HTERT RPE-1 (cell line): Measurements from ENCODE around the gene CCL19.
"Not testable (repeated sequence)": the region's sequence is repeated elsewhere in the genome, so short reads cannot be mapped to it uniquely, and the experiment has no call there.

Experiments
- in situ Hi-C: fragments of 300-500 bp; cut with MboI; formaldehyde crosslinking; loops from 4 replicates; pipeline ENCODE4 v1.14.3; 2020; ENCODE audit warnings: low sequenced_read_pairs

CCL19 gene

DNA sequence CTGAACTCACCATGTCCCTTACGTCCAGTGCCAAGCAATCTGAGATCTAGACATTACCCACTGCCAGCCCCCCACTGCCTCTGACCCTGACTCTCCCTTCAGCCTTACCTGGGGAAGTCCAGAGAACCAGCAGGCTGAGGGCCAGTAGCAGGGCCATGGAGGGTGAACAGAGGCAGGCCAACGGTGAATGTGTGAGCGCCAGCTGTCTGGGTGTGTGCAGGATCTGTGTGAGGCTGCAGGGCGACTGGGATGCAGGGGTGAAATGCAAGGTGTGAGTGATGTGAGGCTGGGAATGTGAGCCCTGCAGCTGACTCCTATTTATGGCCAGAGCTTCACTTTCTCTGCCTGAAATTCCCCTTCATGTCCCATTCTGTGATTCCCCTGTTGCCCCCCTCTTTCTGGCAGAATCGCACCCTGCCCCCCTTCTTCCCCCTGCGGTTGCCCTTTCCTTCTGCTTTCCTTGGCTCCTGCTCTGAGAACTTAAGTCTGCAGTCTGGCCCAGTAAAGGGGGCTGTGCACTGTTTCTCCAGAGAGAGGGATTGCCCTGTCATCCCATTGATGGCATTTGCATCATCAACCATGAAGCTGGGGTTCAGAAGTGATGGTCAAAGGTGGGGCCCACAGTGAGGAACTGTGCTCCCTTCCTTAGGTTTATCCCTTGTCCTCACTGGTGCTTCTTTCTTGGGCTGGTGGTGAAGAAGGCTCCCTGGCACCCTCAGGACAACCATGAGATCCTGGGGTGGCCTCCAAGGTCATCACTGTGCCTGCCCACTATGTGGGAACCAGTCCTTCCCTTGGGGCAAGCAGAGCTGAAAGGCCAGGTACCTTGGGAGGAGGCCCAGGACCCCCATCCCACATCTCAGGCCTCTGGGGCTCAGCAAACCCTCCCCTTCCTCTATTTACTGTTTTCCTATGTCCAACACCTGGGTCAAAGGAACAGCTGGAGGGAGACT lies at the start of gene CCL19:
CCL19 (minus strand) TSS at position 294 of the 953 bp plus-strand sequence; CDS start at position 157, 137 bp downstream.
- in situ Hi-C loops: no loop called here

DNA sequence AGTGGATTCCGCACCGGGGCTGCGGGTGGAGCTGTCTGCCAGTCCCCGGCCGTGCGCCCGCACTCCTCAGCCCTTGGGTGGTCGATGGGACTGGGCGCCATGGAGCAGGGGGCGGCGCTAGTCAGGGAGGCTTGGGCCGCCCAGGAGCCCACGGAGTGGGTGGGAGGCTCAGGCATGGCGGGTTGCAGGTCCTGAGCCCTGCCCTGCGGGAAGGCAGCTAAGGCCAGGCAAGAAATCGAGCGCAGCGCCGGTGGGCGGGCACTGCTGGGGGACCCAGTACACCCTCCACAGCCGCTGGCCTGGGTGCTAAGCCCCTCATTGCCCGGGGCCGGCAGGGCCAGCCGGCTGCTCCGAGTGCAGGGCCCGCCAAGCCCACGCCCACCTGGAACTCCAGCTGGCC lies 49.1 kb upstream of the CCL19 start:
- in situ Hi-C loops: not testable (repeated sequence)

DNA sequence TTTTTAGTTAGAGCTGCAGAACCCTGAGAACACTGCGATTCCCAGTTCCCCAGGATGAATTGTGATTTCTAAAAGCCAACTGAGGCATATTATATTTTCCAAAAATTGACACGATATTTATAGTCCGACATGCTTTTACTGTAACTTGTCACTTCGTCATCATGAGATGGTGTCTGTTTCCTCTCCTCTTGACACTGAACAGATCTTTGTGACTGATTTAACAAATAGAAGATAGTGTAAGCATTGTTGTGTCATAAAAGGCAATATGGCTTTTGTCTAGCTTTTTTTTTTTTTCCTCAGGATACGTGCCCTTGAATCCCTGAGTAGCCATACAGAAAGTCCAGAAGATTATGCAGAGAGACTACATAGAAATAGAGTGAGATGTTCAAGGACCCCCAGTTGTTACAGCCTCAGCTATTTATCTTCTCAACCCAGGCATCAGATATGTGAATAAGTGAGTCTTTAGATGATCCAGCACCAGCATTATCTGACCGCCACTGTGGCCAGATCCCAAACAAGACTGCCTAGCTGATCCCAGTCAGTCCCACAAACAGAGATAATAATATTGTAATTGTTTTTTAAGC lies 46.7 kb upstream of the CCL19 start:
- in situ Hi-C loops: no loop called here

DNA sequence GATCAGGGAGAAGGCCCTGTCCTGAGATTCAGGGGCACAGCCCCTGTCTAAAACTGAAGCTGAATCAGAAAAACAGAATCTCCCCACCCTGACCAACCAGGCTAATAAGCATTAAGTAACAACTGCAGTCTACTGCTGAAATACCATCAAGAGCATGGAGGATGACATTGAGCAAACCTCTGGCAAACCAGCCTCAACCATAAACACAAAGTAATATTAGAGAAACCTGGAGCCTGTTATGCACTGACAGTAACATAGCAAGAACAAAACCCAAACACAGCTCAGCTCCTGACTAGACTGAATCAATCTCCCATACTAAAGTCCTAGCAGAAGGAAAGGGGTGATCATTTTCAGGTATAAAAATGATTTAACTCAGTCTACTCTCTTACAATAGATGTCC lies 43.6 kb upstream of the CCL19 start:
- in situ Hi-C loops: no loop called here

DNA sequence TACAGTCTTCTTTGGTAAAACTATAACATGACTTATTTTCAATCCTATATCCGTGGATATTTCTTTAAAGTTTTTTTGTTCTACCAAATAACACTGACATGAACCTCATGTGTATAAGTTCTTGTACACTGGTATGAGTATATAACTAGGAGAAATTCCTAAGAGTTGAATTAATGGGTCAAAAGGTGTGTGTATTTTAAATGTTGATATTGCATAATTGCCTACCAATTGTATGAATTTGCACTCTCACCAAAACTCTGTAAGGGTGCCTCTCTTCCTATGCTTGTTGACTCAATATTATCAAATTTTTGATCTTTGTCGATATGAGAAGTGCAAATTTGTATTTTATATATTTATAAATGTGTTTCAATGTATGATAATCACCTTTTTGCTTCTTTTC lies 41.8 kb upstream of the CCL19 start:
- in situ Hi-C loops: no loop called here

DNA sequence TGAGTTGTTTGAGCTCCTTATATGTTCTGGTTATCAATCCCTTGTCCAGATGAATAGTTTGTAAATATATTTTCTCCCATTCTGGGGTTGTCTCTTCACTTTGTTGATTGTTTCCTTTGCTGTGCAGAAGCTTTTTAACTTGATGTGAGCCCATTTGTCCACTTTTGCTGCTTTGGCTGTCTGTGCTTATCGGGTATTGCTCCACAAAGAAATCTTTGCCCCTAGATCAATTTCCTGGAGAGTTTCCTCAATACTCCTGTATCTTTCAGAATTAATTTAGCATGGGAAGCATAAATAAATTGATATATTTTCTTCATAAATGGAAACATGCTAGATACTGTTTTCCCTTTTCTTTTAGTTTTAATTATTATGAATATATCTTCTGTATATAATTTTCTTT lies 41.4 kb upstream of the CCL19 start:
- in situ Hi-C loops: no loop called here

DNA sequence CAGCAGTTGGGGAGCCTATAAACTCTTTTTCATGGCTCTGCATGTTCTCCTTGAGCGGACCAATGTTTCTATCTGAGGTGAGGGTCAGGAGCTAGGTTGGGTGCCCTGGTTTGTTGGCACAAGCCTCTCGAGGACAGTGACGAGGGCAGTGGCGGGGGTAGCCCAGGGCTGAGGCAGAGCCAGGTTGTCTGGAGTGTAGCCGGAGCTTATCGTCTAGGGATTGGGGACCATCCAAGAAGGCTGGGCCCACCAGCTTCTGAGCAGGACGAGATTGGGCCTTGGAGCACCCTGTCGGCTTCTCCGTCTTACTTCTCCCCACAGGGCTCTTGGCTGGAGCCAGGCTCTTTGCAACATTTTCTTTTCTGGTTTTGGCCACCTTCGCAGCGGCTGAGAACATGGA lies 32.1 kb upstream of the CCL19 start:
- in situ Hi-C loops: no loop called here

DNA sequence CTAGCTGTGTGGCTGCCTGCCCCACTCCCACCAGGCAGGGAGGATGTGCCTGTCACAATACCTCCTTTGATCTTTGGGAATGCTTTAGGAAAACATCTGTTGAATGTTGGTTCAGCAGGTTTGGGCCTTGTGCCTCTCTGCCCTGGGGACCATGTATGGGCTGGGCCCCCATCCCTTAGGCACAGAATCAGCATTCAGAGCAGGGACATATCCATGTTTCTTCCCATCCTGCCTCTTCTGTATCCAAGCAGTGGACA lies 28.6 kb upstream of the CCL19 start:
- in situ Hi-C loops: not testable (repeated sequence)

DNA sequence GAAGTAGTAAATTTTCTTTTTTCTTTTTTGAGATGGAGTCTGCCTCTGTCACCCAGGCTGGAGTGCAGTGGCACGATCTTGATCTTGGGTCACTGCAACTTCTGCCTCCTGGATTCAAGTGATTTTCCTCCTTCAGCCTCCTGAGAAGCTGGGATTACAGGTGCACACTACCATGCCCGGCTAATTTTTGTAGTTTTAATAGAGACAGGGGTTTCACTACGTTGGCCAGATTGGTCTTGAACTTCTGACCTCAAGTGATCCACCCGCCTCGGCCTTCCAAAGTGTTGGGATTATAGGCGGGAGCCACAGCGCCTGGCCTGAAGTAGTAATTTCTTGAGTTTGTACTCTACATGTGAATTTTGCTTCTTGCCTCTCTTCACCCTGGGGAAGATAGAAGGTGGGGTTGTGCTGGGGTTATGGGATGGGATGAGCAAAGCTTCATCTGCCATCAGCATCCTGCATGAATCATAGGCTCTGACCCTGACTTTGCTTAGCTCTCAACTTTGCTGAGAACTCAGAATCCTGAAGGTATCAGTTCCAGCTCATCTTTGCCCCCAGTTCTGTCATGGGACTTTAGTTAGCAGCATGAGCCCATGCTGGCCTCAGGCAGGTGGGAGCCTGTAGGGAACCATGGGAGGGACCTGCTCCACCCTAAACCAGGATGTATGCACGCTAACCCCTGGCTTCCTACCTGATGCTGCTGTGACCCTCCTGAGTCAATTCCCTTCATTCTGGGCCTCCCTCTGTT lies 28.1 kb upstream of the CCL19 start:
- in situ Hi-C loops: no loop called here

DNA sequence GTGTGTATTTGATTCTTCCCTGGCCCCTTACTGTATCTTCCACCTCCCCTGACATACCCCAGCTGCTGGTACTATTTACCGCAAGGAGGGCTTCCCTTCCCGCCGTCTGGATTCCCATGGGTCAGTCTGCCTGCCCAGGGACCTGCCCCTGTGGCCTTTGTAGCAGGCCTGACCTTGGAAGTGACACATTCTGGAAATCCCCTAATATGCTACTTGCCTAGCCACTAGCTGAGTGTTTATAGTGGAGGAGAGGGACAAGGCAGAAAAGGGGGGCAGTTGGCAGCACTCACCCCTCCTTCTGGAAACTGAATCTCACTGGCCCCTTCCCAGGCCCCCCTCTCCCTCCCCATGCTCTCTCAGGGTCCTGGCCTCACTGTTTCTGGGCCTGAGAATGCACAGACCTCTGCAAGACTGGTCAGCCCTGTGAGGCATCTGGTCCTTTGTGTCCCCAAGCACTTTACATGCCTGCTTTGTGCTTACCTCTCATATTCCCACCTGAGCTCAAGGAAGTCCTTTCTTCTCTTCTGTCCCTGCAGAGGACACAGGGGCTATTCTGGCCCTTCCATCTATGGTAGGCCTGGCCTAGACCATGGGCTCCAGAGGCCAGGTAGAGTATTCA lies 27.0 kb upstream of the CCL19 start:
- in situ Hi-C loops: no loop called here

DNA sequence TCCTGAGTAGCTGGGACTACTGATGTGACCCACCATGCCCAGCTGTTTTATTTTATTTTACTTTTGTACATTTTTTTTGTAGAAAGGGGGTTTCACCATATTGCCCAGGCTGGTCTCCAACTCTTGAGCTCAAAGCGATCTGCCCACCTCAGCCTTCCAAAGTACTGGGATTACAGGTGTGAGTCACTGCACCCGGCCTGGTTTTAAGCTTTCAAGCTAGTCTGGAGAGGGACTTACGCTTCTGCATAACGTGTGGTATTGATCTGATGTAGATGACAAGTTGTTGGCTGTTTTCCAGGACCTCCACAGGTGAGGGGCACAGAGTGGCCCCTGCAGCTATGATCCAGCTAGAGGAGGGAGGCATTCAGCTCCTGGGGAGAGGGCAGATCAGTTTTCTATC lies 25.6 kb upstream of the CCL19 start:
- in situ Hi-C loops: no loop called here

DNA sequence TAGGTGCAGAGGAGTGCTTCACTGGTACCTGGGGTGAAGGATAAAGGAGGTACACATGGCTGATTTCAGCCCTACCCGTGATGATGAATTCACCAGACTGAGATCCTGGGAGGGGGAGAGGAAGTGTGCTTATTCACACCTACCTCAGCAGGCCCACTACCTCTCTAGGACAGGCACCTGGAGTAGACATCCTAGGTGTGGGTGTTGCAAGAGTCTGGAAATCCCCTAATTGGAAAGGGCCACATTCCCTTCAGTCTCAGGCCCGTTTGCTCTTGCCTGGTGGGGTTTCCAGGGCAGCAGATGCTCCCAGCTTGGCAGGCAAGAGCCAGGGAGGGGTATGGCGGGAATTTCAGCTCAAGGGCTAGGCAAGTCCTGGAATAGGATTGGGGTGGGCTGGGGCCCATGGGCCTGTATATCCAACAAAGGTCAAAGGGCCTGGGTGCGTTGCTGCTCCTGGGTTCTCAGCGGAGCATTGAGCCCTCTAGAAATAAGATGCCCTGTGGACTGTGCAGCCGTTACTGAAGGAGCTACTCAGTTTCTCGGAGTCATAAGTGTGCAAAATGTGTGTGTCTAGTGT lies 24.7 kb upstream of the CCL19 start:
- in situ Hi-C loops: no loop called here

DNA sequence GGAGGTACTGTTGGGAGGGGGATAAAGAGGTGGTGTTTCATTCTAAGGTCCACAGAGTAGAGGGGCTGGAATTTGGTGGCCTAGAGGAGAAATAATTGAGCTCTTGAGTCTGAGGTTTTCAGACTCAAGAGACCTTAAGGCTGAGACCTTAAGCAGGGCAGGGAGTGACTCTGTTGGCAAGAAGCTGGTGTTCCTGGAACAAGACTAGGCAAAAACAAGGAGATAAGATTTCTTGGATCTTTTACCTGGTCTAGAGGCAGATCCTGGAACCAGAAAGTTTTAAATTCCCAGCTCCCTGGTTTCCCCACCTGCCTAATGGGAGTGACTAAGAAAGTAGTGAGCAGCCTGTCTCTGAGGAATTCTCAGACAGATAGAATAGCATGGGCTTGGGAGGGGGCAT lies 22.9 kb upstream of the CCL19 start:
- in situ Hi-C loops: no loop called here

DNA sequence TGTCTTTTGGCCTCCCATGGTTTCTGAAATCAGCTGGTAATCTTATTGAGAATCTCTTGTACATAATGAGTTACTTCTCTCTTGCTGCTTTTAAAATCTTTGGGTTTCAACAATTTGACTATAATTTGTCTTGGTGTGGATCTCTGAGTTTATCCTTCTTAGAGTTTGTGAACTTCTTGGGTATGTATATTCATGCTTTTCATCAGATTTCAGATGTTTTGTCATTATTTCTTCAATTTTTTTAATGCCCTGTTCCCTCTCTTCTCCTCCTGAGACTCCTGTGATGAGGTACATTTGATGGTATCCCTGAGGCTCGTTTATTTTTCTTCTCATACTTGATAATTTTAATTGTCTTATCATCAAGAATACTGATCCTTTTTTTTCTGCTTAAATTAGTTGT lies 21.1 kb upstream of the CCL19 start:
- in situ Hi-C loops: no loop called here

DNA sequence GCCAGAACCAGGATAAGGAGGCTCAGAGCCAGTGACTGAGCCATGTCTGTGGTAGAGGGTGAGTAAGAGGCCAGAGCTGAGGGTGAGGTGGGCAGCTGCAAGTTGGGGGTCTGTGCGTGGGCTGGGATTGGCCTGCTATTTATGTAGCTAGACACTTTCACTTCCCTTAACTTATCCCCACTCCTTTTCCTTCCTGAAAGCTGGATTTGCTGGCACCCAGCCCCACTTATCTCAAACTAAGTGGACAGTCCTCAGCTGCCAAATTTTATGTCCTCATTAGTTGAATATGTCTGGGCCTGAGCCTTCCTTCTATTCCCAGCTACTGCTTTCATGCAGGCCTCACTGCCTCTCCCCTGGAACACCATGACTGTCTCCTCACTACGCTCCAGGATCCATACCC lies 18.9 kb upstream of the CCL19 start, which contains the start of gene CCL21:
CCL21 (minus strand) TSS at position 114 of the 400 bp plus-strand sequence; CDS start at position 44, 70 bp downstream.
- in situ Hi-C loops: no loop called here

DNA sequence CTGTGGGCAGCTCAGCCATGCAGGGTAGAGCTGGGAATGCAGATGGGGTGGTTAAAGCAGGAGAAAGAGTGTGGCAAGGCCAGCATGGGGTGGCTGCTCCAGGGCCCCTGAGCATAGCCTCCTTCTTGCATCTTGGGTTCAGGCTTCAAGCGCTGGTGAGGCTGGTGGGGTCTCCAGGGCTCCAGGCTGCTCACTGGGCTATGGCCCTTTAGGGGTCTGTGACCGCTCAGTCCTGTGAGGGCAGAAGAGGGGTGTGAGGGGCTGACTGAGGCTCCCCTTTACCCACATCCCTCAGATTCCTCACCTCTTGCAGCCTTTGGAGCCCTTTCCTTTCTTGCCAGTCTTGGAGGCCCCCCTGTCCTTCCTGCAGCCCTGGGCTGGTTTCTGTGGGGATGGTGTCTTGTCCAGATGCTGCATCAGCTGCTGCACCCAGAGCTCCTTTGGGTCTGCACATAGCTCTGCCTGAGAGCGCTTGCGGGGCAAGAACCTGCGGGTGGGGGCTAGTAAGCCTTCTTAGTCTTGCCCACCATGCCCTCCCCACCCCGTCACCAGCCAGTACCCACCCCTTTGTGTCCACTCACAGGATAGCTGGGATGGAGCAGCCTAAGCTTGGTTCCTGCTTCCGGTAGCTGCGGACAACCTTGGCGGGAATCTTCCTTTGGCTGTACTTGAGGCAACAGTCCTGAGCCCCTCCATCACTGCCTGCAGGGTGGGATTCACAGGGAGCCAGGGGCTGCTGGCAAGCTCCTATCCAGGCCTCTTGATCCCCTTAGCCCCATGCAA lies 18.3 kb upstream of the CCL19 start:
- in situ Hi-C loops: no loop called here

DNA sequence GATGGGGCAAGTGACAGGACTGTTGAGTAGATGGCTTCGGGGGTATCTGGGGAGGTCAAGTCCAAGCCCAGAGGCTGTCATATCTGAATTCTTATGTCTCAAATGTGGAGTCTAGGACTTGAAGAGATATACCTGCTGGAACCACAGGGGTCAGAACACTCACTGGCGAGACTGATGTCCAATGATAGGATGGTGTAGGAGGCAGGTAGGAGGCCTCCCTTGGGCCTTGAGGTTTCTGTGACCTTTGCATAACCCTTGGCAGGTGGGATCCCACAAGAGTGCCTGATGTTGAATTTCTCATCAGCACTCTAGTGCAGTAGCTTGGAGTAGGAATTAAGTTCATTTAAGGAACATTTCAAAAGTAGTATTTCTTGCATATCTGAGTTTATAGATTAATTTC lies 16.1 kb upstream of the CCL19 start:
- in situ Hi-C loops: no loop called here

DNA sequence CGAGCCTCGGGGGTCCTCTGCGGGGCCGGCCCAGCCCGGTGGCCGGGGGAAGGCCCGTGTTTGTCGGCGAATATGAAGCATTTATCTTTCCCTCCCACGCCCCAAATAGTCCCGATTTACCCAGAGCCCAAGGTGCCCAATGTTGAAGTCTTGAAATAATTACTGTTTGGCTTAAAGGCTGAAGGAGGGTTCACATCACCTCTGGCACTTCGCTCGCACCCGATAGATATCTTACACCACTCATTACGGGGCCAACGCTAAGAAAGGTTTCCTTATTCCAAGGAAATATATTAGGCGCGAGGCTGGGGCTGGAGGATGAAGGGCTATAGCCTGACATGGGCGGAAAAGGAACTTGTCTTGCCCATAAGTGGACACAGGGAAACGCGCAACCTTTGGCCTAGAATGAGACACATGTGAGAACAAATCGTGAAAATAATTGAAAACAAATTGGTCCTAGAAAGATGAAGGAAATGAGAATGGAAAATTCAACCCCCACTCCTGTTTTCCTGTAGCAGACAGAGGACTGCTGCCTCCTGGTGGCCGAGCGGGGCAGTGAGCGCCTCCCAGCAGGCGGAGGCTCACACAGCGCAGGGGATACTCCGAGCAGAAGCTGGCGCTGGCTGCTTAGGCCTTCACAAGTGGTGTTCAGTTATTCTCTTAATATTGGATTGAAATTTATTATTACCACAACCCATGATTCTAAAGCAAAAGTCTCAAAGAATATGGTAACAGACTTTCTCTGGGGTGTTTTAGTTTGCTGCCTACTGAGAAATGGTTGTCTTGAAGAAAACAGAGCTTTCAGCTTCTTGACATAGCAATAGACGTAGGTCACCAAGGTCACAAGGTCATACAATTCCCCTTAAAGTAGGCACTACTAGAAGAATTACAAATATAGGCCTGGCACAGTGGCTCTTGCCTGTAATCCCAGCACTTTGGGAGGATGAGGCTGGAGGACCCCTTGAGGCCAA lies 11.0 kb upstream of the CCL19 start:
- in situ Hi-C loops: no loop called here
